Activated CD8-positive, alpha-beta memory T cell treated with anti-CD3 and anti-CD28 coated beads for 1 hour (primary cell): ENCODE measurements around the gene SLIT3.
"Not testable (repeated sequence)": the region's sequence is repeated elsewhere in the genome, so short reads cannot be mapped to it uniquely, and the experiment has no call there.

ENCODE experiments used
- DNase-seq, 2 donors: peaks; one replicate each; pipeline ENCODE4 v3.0.0-alpha.2; 2020; ENCODE audit warnings: low read depth in 1 of 2; ENCODE audit errors: extremely low read depth in 1 of 2

The SLIT3 gene

GRCh38 chr5:168756453-168757391 lies 544.2 kb downstream of the SLIT3 start:
- no peak for DNase-seq

GRCh38 chr5:168755548-168756093 lies 545.3 kb downstream of the SLIT3 start:
- DNase-seq: no peak

- DNase-seq: no peak
These were observed 547.2 kb downstream of the SLIT3 start for GRCh38 chr5:168753691-168754254.

- DNase-seq: no peak
These were observed 548.3 kb downstream of the SLIT3 start for GRCh38 chr5:168752416-168753190.

- no peak for DNase-seq
These were observed 548.9 kb downstream of the SLIT3 start for GRCh38 chr5:168752012-168752411.

- no peak for DNase-seq
These were observed 550.0 kb downstream of the SLIT3 start for GRCh38 chr5:168750926-168751325.

GRCh38 chr5:168749391-168750100 lies 551.4 kb downstream of the SLIT3 start:
- DNase-seq: no peak

GRCh38 chr5:168747987-168748777 lies 552.8 kb downstream of the SLIT3 start:
- no peak for DNase-seq

- no peak for DNase-seq
These were observed 553.9 kb downstream of the SLIT3 start for GRCh38 chr5:168746893-168747640.

- DNase-seq: not testable (repeated sequence)
These were observed 554.6 kb downstream of the SLIT3 start for GRCh38 chr5:168746126-168746892.

- no peak for DNase-seq
These were observed 557.3 kb downstream of the SLIT3 start for GRCh38 chr5:168743617-168744016.

GRCh38 chr5:168742311-168742710 lies 558.6 kb downstream of the SLIT3 start:
- not testable (repeated sequence) for DNase-seq

GRCh38 chr5:168740811-168741213 lies 560.1 kb downstream of the SLIT3 start:
- DNase-seq: no peak

- no peak for DNase-seq
These were observed 560.7 kb downstream of the SLIT3 start for GRCh38 chr5:168740092-168740800.

GRCh38 chr5:168737066-168737465 lies 563.9 kb downstream of the SLIT3 start:
- no peak for DNase-seq

GRCh38 chr5:168736281-168736831 lies 564.6 kb downstream of the SLIT3 start:
- no peak for DNase-seq

- no peak for DNase-seq
These were observed 566.2 kb downstream of the SLIT3 start for GRCh38 chr5:168734620-168735300.
